ENCODE measurements around the gene ALPG. TPM values are rescaled to one million over a fixed set of nuclear protein-coding genes. Genes with fewer than 3 reads are reported as not detected.
"Not testable (repeated sequence)": the region's sequence is repeated elsewhere in the genome, so short reads cannot be mapped to it uniquely, and the experiment has no call there.

The ALPG gene
- total RNA-seq, 1 donor from 2014 or later, result not detected

GRCh38 chr2:232444409-232445148 is 37.9 kb downstream of the ALPG start:
- no peak for DNase-seq (ENCODE audit: low spot score, unreplicated experiment)
- TF ChIP-seq CTCF (IDR thresholded peaks at IDR 0.05; ENCODE audit: unreplicated experiment), result peak; percentile 56
- no peaks in the 10 kb centered on the region for H3K4me1 Mint-ChIP-seq (ENCODE audit: low read depth)
- H3K9me3 Mint-ChIP-seq (ENCODE audit: low read depth), result no peaks in the 10 kb centered on the region
- peaks cover 10% of the 10 kb centered on the region for H3K27me3 Mint-ChIP-seq
- no peak overlapping the region for H3K4me3 Mint-ChIP-seq (ENCODE audit: low read depth)
- no peak overlapping the region for H3K27ac Mint-ChIP-seq
- no peaks in the 10 kb centered on the region for H3K36me3 Mint-ChIP-seq (ENCODE audit: insufficient read depth)

GRCh38 chr2:232445149-232445885 is 38.7 kb downstream of the ALPG start:
- not testable (repeated sequence) for H3K27ac Mint-ChIP-seq; H3K27me3 Mint-ChIP-seq; H3K9me3 Mint-ChIP-seq (ENCODE audit: low read depth); H3K4me1 Mint-ChIP-seq (ENCODE audit: low read depth); H3K36me3 Mint-ChIP-seq (ENCODE audit: insufficient read depth); DNase-seq (ENCODE audit: low spot score, unreplicated experiment); H3K4me3 Mint-ChIP-seq (ENCODE audit: low read depth)

GRCh38 chr2:232446266-232446777 is 39.7 kb downstream of the ALPG start:
- not testable (repeated sequence) for H3K4me3 Mint-ChIP-seq (ENCODE audit: low read depth); H3K27me3 Mint-ChIP-seq; DNase-seq (ENCODE audit: low spot score, unreplicated experiment); H3K4me1 Mint-ChIP-seq (ENCODE audit: low read depth); H3K27ac Mint-ChIP-seq; H3K9me3 Mint-ChIP-seq (ENCODE audit: low read depth); H3K36me3 Mint-ChIP-seq (ENCODE audit: insufficient read depth)
- TF ChIP-seq CTCF (IDR thresholded peaks at IDR 0.05; ENCODE audit: unreplicated experiment), result peak; percentile 36

- Mint-ChIP-seq H3K9me3 (ENCODE audit: low read depth) (no peaks in the 10 kb centered on the region), H3K4me1 (ENCODE audit: low read depth) (no peaks in the 10 kb centered on the region), H3K4me3 (ENCODE audit: low read depth) (no peak overlapping the region), H3K27ac (no peak overlapping the region), H3K27me3 (peaks cover 3% of the 10 kb centered on the region), H3K36me3 (ENCODE audit: insufficient read depth) (no peaks in the 10 kb centered on the region)
- TF ChIP-seq CTCF (IDR thresholded peaks at IDR 0.05; ENCODE audit: unreplicated experiment), result no peak
- DNase-seq (ENCODE audit: low spot score, unreplicated experiment), result no peak
These were observed 40.5 kb downstream of the ALPG start for GRCh38 chr2:232447091-232447620.

- Mint-ChIP-seq H3K36me3 (ENCODE audit: insufficient read depth) (no peaks in the 10 kb centered on the region), H3K27ac (no peak overlapping the region), H3K4me1 (ENCODE audit: low read depth) (no peaks in the 10 kb centered on the region), H3K4me3 (ENCODE audit: low read depth) (no peak overlapping the region), H3K27me3 (peaks cover 6% of the 10 kb centered on the region), H3K9me3 (ENCODE audit: low read depth) (no peaks in the 10 kb centered on the region)
- TF ChIP-seq CTCF (IDR thresholded peaks at IDR 0.05; ENCODE audit: unreplicated experiment), result no peak
- DNase-seq (ENCODE audit: low spot score, unreplicated experiment), result no peak
These were observed 41.1 kb downstream of the ALPG start for GRCh38 chr2:232447638-232448303.

Data from progenitor cell of endocrine pancreas (in vitro differentiated cells).